GM12891 (cell line): ENCODE data around the gene SLC2A10.

Source experiments
- DNase-seq: peaks from one replicate; pipeline ENCODE4 v3.0.0; 2011; ENCODE audit warnings: low spot score; ENCODE audit not compliant: insufficient read length
- FAIRE-seq: peaks from 2 replicates; lab custom pipeline; 2011; peaks lifted over from hg19 to GRCh38; lab: Jason Lieb, UNC
- PAX5 ChIP-seq: IDR thresholded peaks from 2 replicates; pipeline ENCODE4 v1.6.1; 2011; ENCODE audit warnings: low read length, moderate library complexity, mild to moderate bottlenecking; ENCODE audit not compliant: insufficient read depth, severe bottlenecking
- POLR2A ChIP-seq: IDR thresholded peaks from 2 replicates; pipeline ENCODE4 v1.6.1; 2011; ENCODE audit warnings: low read depth, low read length, control low read depth
- POLR2AphosphoS5 ChIP-seq: IDR thresholded peaks from 2 replicates; pipeline ENCODE4 v1.6.1; 2011; ENCODE audit warnings: low read depth, low read length, control low read depth
- POU2F2 ChIP-seq: IDR thresholded peaks from 2 replicates; pipeline ENCODE4 v1.6.1; 2011; ENCODE audit warnings: low read depth, mild to moderate bottlenecking, control low read depth, low read length, moderate library complexity
- SPI1 ChIP-seq: IDR thresholded peaks from 2 replicates; pipeline ENCODE4 v1.6.1; 2011; ENCODE audit warnings: low read depth, low read length, control low read depth
- TAF1 ChIP-seq: IDR thresholded peaks from 2 replicates; pipeline ENCODE4 v1.6.1; 2011; ENCODE audit warnings: low read depth, low read length, control low read depth

SLC2A10 gene

DNA sequence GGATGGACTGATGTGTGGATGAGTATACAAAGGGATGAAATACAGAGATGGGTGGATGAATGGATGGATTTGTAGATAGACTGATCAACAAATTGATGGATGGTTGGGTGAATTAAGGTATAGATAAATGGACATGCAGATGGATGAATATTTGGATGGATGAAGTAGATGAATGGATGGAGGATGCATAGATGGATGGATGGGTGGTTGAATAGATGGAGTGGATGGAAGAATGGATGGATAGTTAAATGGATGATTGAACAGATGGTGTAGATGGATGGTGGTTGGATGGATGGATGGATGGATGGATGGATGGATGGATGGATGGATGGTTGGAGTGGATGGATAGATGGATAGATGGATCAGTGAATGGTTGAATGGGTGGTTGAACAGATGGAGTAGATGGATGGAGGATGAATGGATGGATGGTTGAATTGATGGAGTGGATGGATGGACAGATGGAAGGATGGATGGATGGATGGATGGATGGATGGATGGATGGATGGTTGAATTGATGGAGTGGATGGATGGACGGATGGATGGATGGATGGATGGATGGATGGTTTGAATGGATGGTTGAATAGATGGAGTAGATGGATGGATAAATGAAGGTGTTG, 15.0 kb downstream of the SLC2A10 start:
- FAIRE-seq (no peak), DNase-seq (no peak)
- TF ChIP-seq POLR2AphosphoS5: no peak
- no peak for TF ChIP-seq PAX5
- TF ChIP-seq SPI1: no peak
- TF ChIP-seq POU2F2: no peak
- no peak for TF ChIP-seq TAF1
- TF ChIP-seq POLR2A: no peak

GRCh38 chr20:46725186-46726165, 16.0 kb downstream of the SLC2A10 start:
- DNase-seq (no peak), FAIRE-seq (no peak)
- TF ChIP-seq SPI1: no peak
- TF ChIP-seq POLR2A: no peak
- no peak for TF ChIP-seq TAF1
- no peak for TF ChIP-seq POLR2AphosphoS5
- TF ChIP-seq PAX5: no peak
- no peak for TF ChIP-seq POU2F2

DNA sequence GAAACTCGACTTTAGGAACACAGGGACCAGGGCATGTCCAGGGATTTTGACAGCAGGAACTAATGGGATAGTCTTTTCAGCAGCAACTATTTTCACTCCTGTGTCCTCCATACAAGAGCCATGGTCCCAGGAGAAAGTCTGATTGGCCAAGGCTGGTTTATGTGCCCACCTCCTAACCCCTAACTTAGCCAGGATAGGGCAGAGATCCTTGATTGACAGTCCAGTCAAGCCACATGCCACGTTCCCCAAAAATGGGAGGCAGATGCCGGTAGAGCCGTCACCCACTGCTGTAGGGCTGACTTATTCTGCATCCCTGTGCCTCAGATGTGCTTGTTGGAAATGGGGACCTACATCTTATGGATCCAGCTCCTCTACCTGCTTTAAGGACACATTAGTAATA, 22.3 kb downstream of the SLC2A10 start:
- FAIRE-seq (no peak), DNase-seq (no peak)
- TF ChIP-seq PAX5: no peak
- no peak for TF ChIP-seq POLR2A

DNA sequence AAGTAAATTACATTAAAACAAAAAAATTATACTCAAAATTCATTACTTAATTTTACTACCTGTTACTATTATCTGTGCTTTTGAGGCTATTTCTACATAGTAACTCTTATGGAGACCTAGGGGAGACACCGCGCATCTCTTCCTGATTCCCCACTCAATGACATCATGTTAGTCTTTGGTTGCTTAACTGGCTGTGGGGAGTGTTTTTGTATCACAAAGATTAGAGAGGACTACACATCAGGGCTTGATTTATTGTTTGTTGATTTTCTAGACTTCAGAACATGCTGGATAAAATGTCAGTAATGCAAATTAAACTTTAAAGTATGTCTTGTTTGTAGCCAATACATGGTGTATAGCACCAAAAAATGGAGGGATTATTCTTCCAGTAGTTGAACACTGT, 26.0 kb downstream of the SLC2A10 start:
- no peak for TF ChIP-seq POU2F2
- no peak for TF ChIP-seq TAF1
- TF ChIP-seq POLR2A: no peak
- no peak for TF ChIP-seq SPI1
- TF ChIP-seq POLR2AphosphoS5: no peak
- no peak for TF ChIP-seq PAX5
- DNase-seq (no peak), FAIRE-seq (no peak)

DNA sequence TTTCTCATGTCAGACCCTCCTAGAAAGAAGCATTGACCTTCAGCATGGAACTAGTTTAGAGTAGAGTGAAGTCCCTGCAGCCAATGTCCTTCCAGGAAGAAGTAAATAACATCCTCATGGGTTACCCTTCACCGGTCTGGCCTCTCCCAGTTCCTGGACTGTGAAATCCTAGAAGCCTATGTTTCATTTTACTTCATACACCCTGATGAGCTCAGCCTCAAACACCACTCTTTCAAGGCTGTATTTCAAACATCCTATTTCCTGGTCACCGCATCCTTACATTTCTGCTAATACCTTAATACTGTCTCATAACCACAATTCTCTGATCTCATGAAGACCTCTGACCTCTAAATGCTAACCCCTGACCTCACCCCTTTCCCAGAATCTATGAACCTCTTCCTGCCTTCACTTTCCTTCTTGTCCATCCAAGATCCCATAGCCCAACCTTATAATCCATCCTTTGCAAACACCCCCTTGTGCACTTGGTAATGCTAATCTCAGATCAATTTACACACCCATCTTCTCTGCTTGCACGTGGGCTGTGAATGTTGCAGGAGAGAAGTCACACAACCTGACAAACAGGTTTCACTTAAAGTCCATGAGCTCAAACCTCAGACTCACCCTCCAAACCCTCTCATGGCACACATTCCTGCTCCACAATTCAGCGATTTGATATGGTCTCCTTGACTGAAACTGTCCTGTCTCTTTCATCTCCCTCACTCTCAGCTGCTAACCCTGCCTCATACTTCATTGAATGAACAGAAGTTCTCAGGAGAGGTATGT, 30.2 kb downstream of the SLC2A10 start:
- TF ChIP-seq SPI1: no peak
- TF ChIP-seq POLR2A: no peak
- TF ChIP-seq POU2F2: no peak
- no peak for TF ChIP-seq TAF1
- TF ChIP-seq POLR2AphosphoS5: no peak
- no peak for TF ChIP-seq PAX5
- no peak for DNase-seq
- no peak for FAIRE-seq

DNA sequence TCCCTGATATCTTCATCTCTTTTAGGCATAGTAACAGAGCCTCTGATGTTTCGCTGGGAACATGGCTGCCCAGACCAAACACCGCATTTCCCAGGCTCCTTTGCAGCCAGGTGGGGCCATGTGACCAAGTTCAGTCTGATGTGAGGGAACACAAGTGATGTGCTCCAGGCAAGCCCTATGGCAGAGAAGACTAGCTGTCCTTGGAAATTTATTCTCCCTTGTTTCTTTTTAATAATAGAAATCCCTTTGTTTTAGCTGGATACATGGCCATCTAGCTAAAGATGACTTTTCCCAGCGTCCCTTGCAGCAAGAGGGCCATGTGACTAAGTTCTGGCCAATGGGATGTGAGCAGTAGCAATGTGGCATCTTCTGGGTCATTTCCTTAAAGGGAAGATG, 30.8 kb downstream of the SLC2A10 start:
- DNase-seq (no peak), FAIRE-seq (no peak)
- TF ChIP-seq POU2F2 (no peak), POLR2AphosphoS5 (no peak), POLR2A (no peak), TAF1 (no peak), SPI1 (no peak), PAX5 (no peak)

DNA sequence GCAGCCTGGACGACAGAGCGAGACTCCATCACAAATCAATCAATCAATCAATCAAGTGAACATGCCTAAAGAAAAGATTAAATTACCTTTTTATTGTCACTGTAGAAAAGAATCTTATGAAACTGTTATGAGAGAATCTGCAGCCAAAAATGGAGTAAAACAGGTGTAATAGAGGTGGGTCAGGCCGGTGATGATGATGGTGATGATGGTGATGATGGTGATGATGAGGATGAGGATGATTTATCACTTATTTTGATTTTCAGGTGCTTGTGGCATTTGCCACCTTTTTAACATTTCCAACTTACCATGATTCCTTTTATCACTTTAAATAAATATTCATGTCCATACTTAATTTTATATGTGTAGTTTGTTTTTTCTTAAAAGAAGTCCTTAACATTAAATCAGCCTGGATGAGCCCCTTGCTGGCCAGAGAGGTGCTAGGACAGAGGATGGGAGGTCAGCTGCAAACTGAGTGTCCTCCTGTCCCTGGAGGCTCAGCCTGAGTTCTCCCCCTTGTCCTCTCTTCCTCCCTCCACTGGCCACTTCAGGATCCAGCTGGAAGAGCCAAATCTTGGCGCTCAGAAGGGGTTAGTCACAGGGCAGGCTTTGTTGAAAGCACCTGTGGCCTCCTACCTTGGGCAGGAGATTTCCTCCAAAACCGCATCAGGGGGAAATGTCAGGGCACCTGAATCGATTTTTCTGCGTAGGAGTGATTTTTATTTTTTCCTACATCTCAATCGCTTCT, 32.6 kb downstream of the SLC2A10 start:
- FAIRE-seq: no peak
- TF ChIP-seq SPI1 (no peak), POU2F2 (no peak), PAX5 (no peak), POLR2AphosphoS5 (no peak), TAF1 (no peak), POLR2A (no peak)
- no peak for DNase-seq

- TF ChIP-seq TAF1: no peak
- no peak for TF ChIP-seq SPI1
- no peak for TF ChIP-seq PAX5
- no peak for TF ChIP-seq POLR2A
- no peak for TF ChIP-seq POU2F2
- TF ChIP-seq POLR2AphosphoS5: no peak
- no peak for DNase-seq
- no peak for FAIRE-seq
Observed at GRCh38 chr20:46742669-46743045, 33.2 kb downstream of the SLC2A10 start.

DNA sequence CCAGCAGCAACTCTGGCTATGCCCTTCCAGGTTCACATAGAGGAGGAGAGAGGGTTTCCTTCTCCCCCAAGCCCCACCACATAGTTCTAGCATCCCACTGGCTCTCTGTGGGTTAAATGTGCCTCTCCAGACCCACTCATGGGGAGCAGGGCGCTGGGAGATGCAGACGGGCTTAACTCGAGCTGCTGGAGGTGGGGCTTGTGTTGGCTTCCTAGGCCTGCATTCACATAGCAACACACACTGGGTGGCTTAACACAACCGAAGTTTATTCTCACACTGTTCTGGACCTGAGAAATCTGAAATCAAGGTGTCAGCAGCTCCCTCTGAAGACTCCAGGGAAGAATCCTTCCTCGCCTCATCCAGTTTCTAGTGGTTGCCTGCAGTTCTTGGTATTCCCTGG, 33.6 kb downstream of the SLC2A10 start:
- FAIRE-seq: no peak
- no peak for DNase-seq
- TF ChIP-seq SPI1: no peak
- no peak for TF ChIP-seq POLR2A
- TF ChIP-seq POU2F2: no peak
- TF ChIP-seq POLR2AphosphoS5: no peak
- no peak for TF ChIP-seq TAF1
- TF ChIP-seq PAX5: no peak
